Peyer's patch (tissue), 4 donors: ENCODE results near the gene CRTAC1. TPM values are rescaled to one million over a fixed set of nuclear protein-coding genes. Genes with fewer than 3 reads are reported as not detected.

Experiments used
- DNase-seq, 3 donors: peaks; one replicate each; pipeline ENCODE4 v3.0.0-alpha.2; 2017 to 2019
- H3K27ac ChIP-seq, 4 donors: fragments of 200-600 bp; sonication (generic); one replicate each; pipeline ENCODE4 v1.5.1; 2016 to 2019
- H3K27me3 ChIP-seq, 2 donors: fragments of 200-600 bp; sonication (generic); one replicate each; pipeline ENCODE4 v1.5.1; 2019
- H3K36me3 ChIP-seq, 3 donors: fragments of 200-600 bp; sonication (generic); one replicate each; pipeline ENCODE4 v1.5.1; 2016 to 2019
- H3K4me1 ChIP-seq, 4 donors: fragments of 200-600 bp; sonication (generic); one replicate each; pipeline ENCODE4 v1.5.1; 2016 to 2019
- H3K4me3 ChIP-seq, 4 donors: fragments of 200-600 bp; sonication (generic); 1 replicate in 3 of 4; 2 replicates in 1 of 4; pipeline ENCODE4 v1.5.1; 2016 to 2019; ENCODE audit warnings: mild to moderate bottlenecking in 1 of 4
- H3K9me3 ChIP-seq, 4 donors: fragments of 200-600 bp; sonication (generic); one replicate each; pipeline ENCODE4 v1.5.1; 2016 to 2019; ENCODE audit warnings: mild to moderate bottlenecking in 1 of 4
- CTCF ChIP-seq, 6 experiments: fragments of 450-650 bp in 4 of 6; fragments of 200-600 bp in 2 of 6; sonication (generic) in 1 of 6; IDR thresholded peaks; one replicate each; pipeline ENCODE4 v1.5.1; 2017 to 2019; ENCODE audit warnings: antibody characterized with exemption in 6 of 6, mild to moderate bottlenecking in 3 of 6, moderate library complexity in 1 of 6
- POLR2A ChIP-seq, 2 donors: fragments of 450-650 bp; IDR thresholded peaks; one replicate each; pipeline ENCODE4 v1.5.1; 2017; ENCODE audit warnings: antibody characterized with exemption in 2 of 2, mild to moderate bottlenecking in 2 of 2, moderate library complexity in 2 of 2
- total RNA-seq, 4 donors: library from RNA; depleted of rRNA; stranded (reverse); fragments of >200 nt; gene quantifications; one replicate each; pipeline ENCODE4 v1.1.0, GENCODE V29; 2016

The CRTAC1 gene
- total RNA-seq, 4 donors from 2014 or later = 0.53 TPM; not detected in 3

- H3K4me3 ChIP-seq = no peak overlapping the region
- H3K4me1 ChIP-seq = no peaks in the 10 kb centered on the region
- DNase-seq = peak in 1 of 3 donors; percentile 36
- no peak overlapping the region for H3K27ac ChIP-seq
- TF ChIP-seq POLR2A (IDR thresholded peaks at IDR 0.05) (no peak), CTCF (IDR thresholded peaks at IDR 0.05) (no peak)
- no peaks in the 10 kb centered on the region for H3K27me3 ChIP-seq
- H3K36me3 ChIP-seq = no peaks in the 10 kb centered on the region
- no peaks in the 10 kb centered on the region for H3K9me3 ChIP-seq
These were observed 138.8 kb downstream of the CRTAC1 start for GRCh38 chr10:97891497-97892167.

GRCh38 chr10:97889461-97890265 lies 140.8 kb downstream of the CRTAC1 start:
- DNase-seq = peak in 1 of 3 donors; percentile 26
- TF ChIP-seq POLR2A (IDR thresholded peaks at IDR 0.05) (no peak), CTCF (IDR thresholded peaks at IDR 0.05) (no peak)

GRCh38 chr10:97888641-97889262 lies 141.7 kb downstream of the CRTAC1 start:
- Histone ChIP-seq H3K27ac (no peak overlapping the region), H3K4me1 (no peaks in the 10 kb centered on the region), H3K4me3 (no peak overlapping the region), H3K9me3 (no peaks in the 10 kb centered on the region), H3K36me3 (no peaks in the 10 kb centered on the region), H3K27me3 (no peaks in the 10 kb centered on the region)
- peak in 1 of 3 donors; percentile 34 for DNase-seq
- no peak for TF ChIP-seq CTCF (IDR thresholded peaks at IDR 0.05)
- no peak for TF ChIP-seq POLR2A (IDR thresholded peaks at IDR 0.05)

More at GRCh38 chr10:97889461-97890265, 140.8 kb downstream of the CRTAC1 start:
- Histone ChIP-seq H3K27ac (no peak overlapping the region), H3K4me1 (no peaks in the 10 kb centered on the region), H3K27me3 (no peaks in the 10 kb centered on the region), H3K4me3 (no peak overlapping the region), H3K9me3 (no peaks in the 10 kb centered on the region), H3K36me3 (no peaks in the 10 kb centered on the region)

GRCh38 chr10:97888134-97888533 lies 142.3 kb downstream of the CRTAC1 start:
- H3K27ac ChIP-seq = no peak overlapping the region
- no peaks in the 10 kb centered on the region for H3K36me3 ChIP-seq
- H3K4me3 ChIP-seq = no peak overlapping the region
- TF ChIP-seq CTCF (IDR thresholded peaks at IDR 0.05) (no peak), POLR2A (IDR thresholded peaks at IDR 0.05) (no peak)
- H3K27me3 ChIP-seq = no peaks in the 10 kb centered on the region
- H3K9me3 ChIP-seq = no peaks in the 10 kb centered on the region
- no peak for DNase-seq
- H3K4me1 ChIP-seq = no peaks in the 10 kb centered on the region

GRCh38 chr10:97887399-97887798 lies 143.0 kb downstream of the CRTAC1 start:
- Histone ChIP-seq H3K9me3 (no peaks in the 10 kb centered on the region), H3K4me1 (no peaks in the 10 kb centered on the region), H3K36me3 (no peaks in the 10 kb centered on the region), H3K27me3 (no peaks in the 10 kb centered on the region), H3K27ac (no peak overlapping the region), H3K4me3 (no peak overlapping the region)
- peak in 1 of 3 donors; percentile 11 for DNase-seq
- no peak for TF ChIP-seq POLR2A (IDR thresholded peaks at IDR 0.05)
- TF ChIP-seq CTCF (IDR thresholded peaks at IDR 0.05) = no peak
